HCT116 (cell line): ENCODE data around the gene RPTOR. TPM values are rescaled to one million over a fixed set of nuclear protein-coding genes. Genes with fewer than 3 reads are reported as not detected.

Source experiments
- ATAC-seq: fragments of 200-7000 bp; cut with Tn5 transposase; 2 replicates; pipeline ENCODE4 v1.9.1; 2020; ENCODE audit warnings: mild to moderate bottlenecking, moderate library complexity
- BruUV-seq: library from RNA; stranded (reverse); fragments of 400-500 nt; replicated peaks from 2 replicates; lab custom pipeline; 2021; lab: Mats Ljungman, UMichigan
- CTCF ChIA-PET: fragments of 300-600 bp; sonication (Branson Sonifier 250); formaldehyde crosslinking; loops from one replicate; lab custom pipeline; 2021; ENCODE audit warnings: antibody characterized with exemption; lab: Charles Lee
- POLR2A ChIA-PET: fragments of 300-600, 350-600 bp; sonication (Branson Sonifier 250); formaldehyde crosslinking; loops from one replicate; lab custom pipeline; 2021; ENCODE audit warnings: antibody characterized with exemption; lab: Charles Lee
- RAD21 ChIA-PET, 2 experiments: fragments of 300-600 bp; sonication (Branson Sonifier 250); formaldehyde crosslinking; loops; one replicate each; lab custom pipeline; 2023; ENCODE audit warnings: low total read pairs in 2 of 2; ENCODE audit not compliant: uncharacterized antibody in 2 of 2, unreplicated experiment in 2 of 2, low non-redundant PET in 1 of 2; lab: Charles Lee
- DNase-seq: peaks from one replicate; pipeline ENCODE4 v3.0.0-alpha.2; 2010; ENCODE audit warnings: low read depth, low spot score
- H2AFZ ChIP-seq: fragments of 200-600 bp; shearing (Covaris generic), sonication (generic); 2 replicates; pipeline ENCODE4 v1.6.1; 2017; ENCODE audit warnings: low read depth, mixed run types, mixed read lengths, antibody characterized with exemption, low read length; ENCODE audit not compliant: poor library complexity, severe bottlenecking
- H3K27ac ChIP-seq: 2 replicates; pipeline ENCODE4 v1.5.1; 2012; ENCODE audit warnings: low read depth, low read length
- H3K27me3 ChIP-seq: fragments of 200-600 bp; sonication (generic); 2 replicates; pipeline ENCODE4 v1.6.1; 2016; ENCODE audit warnings: mixed run types, low read length, mixed read lengths; ENCODE audit not compliant: insufficient read depth
- H3K36me3 ChIP-seq, 2 experiments: fragments of 200-500 bp in 1 of 2; fragments of 200-600 bp in 1 of 2; sonication (Bioruptor generic) in 1 of 2; sonication (generic) in 1 of 2; 2 replicates each; pipeline versions ENCODE4 v1.5.1 to v1.6.1; 2014 to 2016; ENCODE audit warnings: low read length in 2 of 2, inconsistent platforms in 1 of 2, mixed read lengths in 1 of 2, mixed run types in 1 of 2; ENCODE audit not compliant: insufficient read depth in 2 of 2, control insufficient read depth in 1 of 2
- H3K4me1 ChIP-seq, 2 experiments: fragments of 200-600 bp in 1 of 2; sonication (generic) in 1 of 2; 2 replicates each; pipeline versions ENCODE4 v1.5.1 to v1.6.1; 2012 to 2017; ENCODE audit warnings: low read length in 2 of 2, inconsistent platforms in 1 of 2, mild to moderate bottlenecking in 1 of 2, mixed read lengths in 1 of 2, mixed run types in 1 of 2, moderate library complexity in 1 of 2; ENCODE audit not compliant: insufficient read depth in 2 of 2, control insufficient read depth in 1 of 2
- H3K4me2 ChIP-seq: fragments of 200-600 bp; sonication (generic); 2 replicates; pipeline ENCODE4 v1.6.1; 2017; ENCODE audit warnings: mixed run types, low read length, mixed read lengths
- H3K4me3 ChIP-seq, 2 experiments: fragments of 200-600 bp in 1 of 2; sonication (generic) in 1 of 2; replicated peaks in 1 of 2; 2 replicates each; pipeline ENCODE4 v1.5.1; 2011 to 2016; ENCODE audit warnings: low read length in 2 of 2, control low read depth in 1 of 2, low read depth in 1 of 2, mild to moderate bottlenecking in 1 of 2, mixed read lengths in 1 of 2, mixed run types in 1 of 2
- H3K79me2 ChIP-seq: fragments of 200-600 bp; sonication (generic); 2 replicates; pipeline ENCODE4 v1.6.1; 2017; ENCODE audit warnings: mild to moderate bottlenecking, mixed run types, low read length, moderate library complexity, mixed read lengths; ENCODE audit not compliant: insufficient read depth
- H3K9ac ChIP-seq: fragments of 200-600 bp; sonication (generic); 2 replicates; pipeline ENCODE4 v1.6.1; 2016; ENCODE audit warnings: low read length, mixed read lengths
- H3K9me2 ChIP-seq: fragments of 200-600 bp; sonication (generic), shearing (Covaris generic); 2 replicates; pipeline ENCODE4 v1.6.1; 2017; ENCODE audit warnings: mixed run types, mild to moderate bottlenecking, moderate library complexity; ENCODE audit not compliant: insufficient read depth
- H3K9me3 ChIP-seq, 2 experiments: fragments of 200-500 bp in 1 of 2; fragments of 200-600 bp in 1 of 2; sonication (Bioruptor generic) in 1 of 2; sonication (generic) in 1 of 2; 2 replicates each; pipeline ENCODE4 v1.6.1; 2014 to 2017; ENCODE audit warnings: low read length in 2 of 2, mixed read lengths in 2 of 2, inconsistent platforms in 1 of 2, low read depth in 1 of 2, mild to moderate bottlenecking in 1 of 2, mixed run types in 1 of 2, moderate library complexity in 1 of 2; ENCODE audit not compliant: control insufficient read depth in 1 of 2, insufficient read depth in 1 of 2
- H4K20me1 ChIP-seq: fragments of 200-600 bp; sonication (generic), shearing (Covaris generic); 2 replicates; pipeline ENCODE4 v1.6.1; 2017; ENCODE audit warnings: mixed run types, mild to moderate bottlenecking, moderate library complexity; ENCODE audit not compliant: insufficient read depth
- CBX3 ChIP-seq: IDR thresholded peaks from 2 replicates; pipeline ENCODE4 v1.6.1; 2012; ENCODE audit warnings: low read depth
- CEBPB ChIP-seq: IDR thresholded peaks from 2 replicates; pipeline ENCODE4 v1.6.1; 2012; ENCODE audit warnings: low read depth
- EGR1 ChIP-seq: IDR thresholded peaks from 2 replicates; pipeline ENCODE4 v1.6.1; 2012; ENCODE audit warnings: low read depth
- POLR2A ChIP-seq: IDR thresholded peaks from 2 replicates; pipeline ENCODE4 v1.7.0; 2011; ENCODE audit warnings: borderline replicate concordance; ENCODE audit not compliant: insufficient read depth, insufficient read length; ENCODE audit errors: extremely low read depth
- POLR2AphosphoS5 ChIP-seq: IDR thresholded peaks from 2 replicates; pipeline ENCODE4 v1.6.1; 2011; ENCODE audit warnings: mild to moderate bottlenecking, low read depth, low read length, moderate library complexity
- RAD21 ChIP-seq: IDR thresholded peaks from 2 replicates; pipeline ENCODE4 v1.6.1; 2012; ENCODE audit warnings: low read depth, mild to moderate bottlenecking
- ZFX ChIP-seq: fragments of 450-650 bp; IDR thresholded peaks from 2 replicates; pipeline ENCODE4 v1.6.1; 2017
- ZNF274 ChIP-seq: fragments of 200-500 bp; sonication (Bioruptor generic); IDR thresholded peaks from 2 replicates; pipeline ENCODE4 v1.6.1; 2014; ENCODE audit warnings: mild to moderate bottlenecking, low read depth, low read length, inconsistent platforms
- intact Hi-C: fragments of 100-400 bp; cut with micrococcal nuclease; formaldehyde crosslinking; loops from 2 replicates; pipeline ENCODE4 v1.10.0; 2022
- total RNA-seq: library from RNA; stranded (reverse); gene quantifications from one replicate; pipeline ENCODE4 v1.2.1, GENCODE V29; 2021; ENCODE audit not compliant: unreplicated experiment
- TF ChIP-seq, protein P1 (sequence below): IDR thresholded peaks from 2 replicates; pipeline ENCODE4 v1.6.1; 2012
- TF ChIP-seq, protein P2 (sequence below): IDR thresholded peaks from 2 replicates; pipeline ENCODE4 v1.6.1; 2011; ENCODE audit warnings: mild to moderate bottlenecking, low read length, moderate library complexity; ENCODE audit not compliant: insufficient replicate concordance; ENCODE audit errors: extremely low read depth
- TF ChIP-seq, protein P3 (sequence below): IDR thresholded peaks from 2 replicates; pipeline ENCODE4 v1.6.1; 2012; ENCODE audit warnings: low read depth

RPTOR gene
- total RNA-seq, 1 experiment from 2014 or later = 69.5 TPM

GRCh38 chr17:80822700-80823410 is 278.2 kb downstream of the RPTOR start:
- Histone ChIP-seq H2AFZ (no peak overlapping the region), H3K9ac (no peak overlapping the region), H3K27me3 (no peaks in the 10 kb centered on the region), H3K27ac (no peak overlapping the region), H3K4me3 (no peak overlapping the region), H3K79me2 (no peaks in the 10 kb centered on the region; the same call in 1 of the 2 replicates), H3K4me2 (no peak overlapping the region), H3K36me3 (peaks cover 0 to 5% of the 10 kb centered on the region in 2 experiments; a peak in 2 of 4 replicates), H3K4me1 (peaks cover 0 to 23% of the 10 kb centered on the region in 2 experiments; a peak in 2 of 4 replicates), H3K9me3 (no peaks in the 10 kb centered on the region), H3K9me2 (no peaks in the 10 kb centered on the region), H4K20me1 (no peaks in the 10 kb centered on the region)
- TF ChIP-seq RAD21 (no peak), POLR2AphosphoS5 (no peak), EGR1 (no peak), CBX3 (no peak), ZFX (no peak), ZNF274 (no peak), CEBPB (no peak), POLR2A (no peak)
- TF ChIP-seq, protein P1, sequence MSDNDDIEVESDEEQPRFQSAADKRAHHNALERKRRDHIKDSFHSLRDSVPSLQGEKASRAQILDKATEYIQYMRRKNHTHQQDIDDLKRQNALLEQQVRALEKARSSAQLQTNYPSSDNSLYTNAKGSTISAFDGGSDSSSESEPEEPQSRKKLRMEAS = no peak
- TF ChIP-seq, protein P2, sequence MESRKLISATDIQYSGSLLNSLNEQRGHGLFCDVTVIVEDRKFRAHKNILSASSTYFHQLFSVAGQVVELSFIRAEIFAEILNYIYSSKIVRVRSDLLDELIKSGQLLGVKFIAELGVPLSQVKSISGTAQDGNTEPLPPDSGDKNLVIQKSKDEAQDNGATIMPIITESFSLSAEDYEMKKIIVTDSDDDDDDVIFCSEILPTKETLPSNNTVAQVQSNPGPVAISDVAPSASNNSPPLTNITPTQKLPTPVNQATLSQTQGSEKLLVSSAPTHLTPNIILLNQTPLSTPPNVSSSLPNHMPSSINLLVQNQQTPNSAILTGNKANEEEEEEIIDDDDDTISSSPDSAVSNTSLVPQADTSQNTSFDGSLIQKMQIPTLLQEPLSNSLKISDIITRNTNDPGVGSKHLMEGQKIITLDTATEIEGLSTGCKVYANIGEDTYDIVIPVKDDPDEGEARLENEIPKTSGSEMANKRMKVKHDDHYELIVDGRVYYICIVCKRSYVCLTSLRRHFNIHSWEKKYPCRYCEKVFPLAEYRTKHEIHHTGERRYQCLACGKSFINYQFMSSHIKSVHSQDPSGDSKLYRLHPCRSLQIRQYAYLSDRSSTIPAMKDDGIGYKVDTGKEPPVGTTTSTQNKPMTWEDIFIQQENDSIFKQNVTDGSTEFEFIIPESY = no peak
- TF ChIP-seq, protein P3, sequence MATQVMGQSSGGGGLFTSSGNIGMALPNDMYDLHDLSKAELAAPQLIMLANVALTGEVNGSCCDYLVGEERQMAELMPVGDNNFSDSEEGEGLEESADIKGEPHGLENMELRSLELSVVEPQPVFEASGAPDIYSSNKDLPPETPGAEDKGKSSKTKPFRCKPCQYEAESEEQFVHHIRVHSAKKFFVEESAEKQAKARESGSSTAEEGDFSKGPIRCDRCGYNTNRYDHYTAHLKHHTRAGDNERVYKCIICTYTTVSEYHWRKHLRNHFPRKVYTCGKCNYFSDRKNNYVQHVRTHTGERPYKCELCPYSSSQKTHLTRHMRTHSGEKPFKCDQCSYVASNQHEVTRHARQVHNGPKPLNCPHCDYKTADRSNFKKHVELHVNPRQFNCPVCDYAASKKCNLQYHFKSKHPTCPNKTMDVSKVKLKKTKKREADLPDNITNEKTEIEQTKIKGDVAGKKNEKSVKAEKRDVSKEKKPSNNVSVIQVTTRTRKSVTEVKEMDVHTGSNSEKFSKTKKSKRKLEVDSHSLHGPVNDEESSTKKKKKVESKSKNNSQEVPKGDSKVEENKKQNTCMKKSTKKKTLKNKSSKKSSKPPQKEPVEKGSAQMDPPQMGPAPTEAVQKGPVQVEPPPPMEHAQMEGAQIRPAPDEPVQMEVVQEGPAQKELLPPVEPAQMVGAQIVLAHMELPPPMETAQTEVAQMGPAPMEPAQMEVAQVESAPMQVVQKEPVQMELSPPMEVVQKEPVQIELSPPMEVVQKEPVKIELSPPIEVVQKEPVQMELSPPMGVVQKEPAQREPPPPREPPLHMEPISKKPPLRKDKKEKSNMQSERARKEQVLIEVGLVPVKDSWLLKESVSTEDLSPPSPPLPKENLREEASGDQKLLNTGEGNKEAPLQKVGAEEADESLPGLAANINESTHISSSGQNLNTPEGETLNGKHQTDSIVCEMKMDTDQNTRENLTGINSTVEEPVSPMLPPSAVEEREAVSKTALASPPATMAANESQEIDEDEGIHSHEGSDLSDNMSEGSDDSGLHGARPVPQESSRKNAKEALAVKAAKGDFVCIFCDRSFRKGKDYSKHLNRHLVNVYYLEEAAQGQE = no peak
- BruUV-seq = no TSS peak
- POLR2A ChIA-PET = no interaction called here
- no peak for DNase-seq
- intact Hi-C loops = no loop called here
- ATAC-seq = no peak
- RAD21 ChIA-PET = no interaction called here
- CTCF ChIA-PET = no interaction called here
